IPS-18a (cell line): ENCODE data around the gene VIT.

Experiments used
- H3K27ac ChIP-seq: one replicate; pipeline ENCODE4 v1.5.1; 2013; ENCODE audit warnings: low read length
- H3K27me3 ChIP-seq: one replicate; pipeline ENCODE4 v1.6.1; 2013; ENCODE audit warnings: mild to moderate bottlenecking, low read length; ENCODE audit not compliant: control insufficient read depth, insufficient read depth
- H3K36me3 ChIP-seq: one replicate; pipeline ENCODE4 v1.6.1; 2013; ENCODE audit warnings: low read depth, low read length; ENCODE audit not compliant: control insufficient read depth
- H3K4me1 ChIP-seq: one replicate; pipeline ENCODE4 v1.6.1; 2013; ENCODE audit warnings: low read depth, low read length; ENCODE audit not compliant: control insufficient read depth
- H3K4me3 ChIP-seq: one replicate; pipeline ENCODE4 v1.5.1; 2013; ENCODE audit warnings: low read length
- H3K9ac ChIP-seq: one replicate; pipeline ENCODE4 v1.6.1; 2013; ENCODE audit warnings: mild to moderate bottlenecking, low read length, moderate library complexity
- H3K9me3 ChIP-seq: one replicate; pipeline ENCODE4 v1.6.1; 2013; ENCODE audit warnings: low read depth, low read length; ENCODE audit not compliant: control insufficient read depth

The VIT gene

GRCh38 chr2:36696533-36696932 is at the start of gene VIT:
Gene VIT, plus strand, starts transcription at chr2:36696707. Its CDS starts 19,664 bp downstream, at chr2:36716371.
- Histone ChIP-seq H3K4me1 (no peaks in the 10 kb centered on the region), H3K36me3 (no peaks in the 10 kb centered on the region), H3K27me3 (no peaks in the 10 kb centered on the region), H3K9ac (no peak within 1 kb of the TSS), H3K27ac (no peak within 1 kb of the TSS), H3K9me3 (no peaks in the 10 kb centered on the region), H3K4me3 (no peak within 1 kb of the TSS)

- Histone ChIP-seq H3K27me3 (no peaks in the 10 kb centered on the region), H3K4me3 (no peak overlapping the region), H3K36me3 (no peaks in the 10 kb centered on the region), H3K9me3 (no peaks in the 10 kb centered on the region), H3K27ac (no peak overlapping the region), H3K4me1 (no peaks in the 10 kb centered on the region), H3K9ac (no peak overlapping the region)
These were observed 46.3 kb upstream of the VIT start for GRCh38 chr2:36650031-36650829.

GRCh38 chr2:36653155-36653554 is 43.4 kb upstream of the VIT start:
- no peaks in the 10 kb centered on the region for H3K9me3 ChIP-seq
- H3K9ac ChIP-seq: no peak overlapping the region
- H3K27ac ChIP-seq: no peak overlapping the region
- H3K27me3 ChIP-seq: no peaks in the 10 kb centered on the region
- no peak overlapping the region for H3K4me3 ChIP-seq
- no peaks in the 10 kb centered on the region for H3K36me3 ChIP-seq
- H3K4me1 ChIP-seq: no peaks in the 10 kb centered on the region

- no peak overlapping the region for H3K27ac ChIP-seq
These were observed 42.4 kb upstream of the VIT start for GRCh38 chr2:36653967-36654694.

GRCh38 chr2:36655453-36655852 is 41.1 kb upstream of the VIT start:
- no peaks in the 10 kb centered on the region for H3K9me3 ChIP-seq
- no peak overlapping the region for H3K4me3 ChIP-seq
- H3K9ac ChIP-seq: no peak overlapping the region
- H3K27me3 ChIP-seq: no peaks in the 10 kb centered on the region
- H3K4me1 ChIP-seq: no peaks in the 10 kb centered on the region
- no peak overlapping the region for H3K27ac ChIP-seq
- H3K36me3 ChIP-seq: no peaks in the 10 kb centered on the region

More at GRCh38 chr2:36653967-36654694, 42.4 kb upstream of the VIT start:
- H3K36me3 ChIP-seq: no peaks in the 10 kb centered on the region
- H3K9ac ChIP-seq: no peak overlapping the region
- H3K4me1 ChIP-seq: no peaks in the 10 kb centered on the region
- no peaks in the 10 kb centered on the region for H3K27me3 ChIP-seq
- H3K4me3 ChIP-seq: no peak overlapping the region
- no peaks in the 10 kb centered on the region for H3K9me3 ChIP-seq

- Histone ChIP-seq H3K27me3 (no peaks in the 10 kb centered on the region), H3K36me3 (no peaks in the 10 kb centered on the region), H3K9me3 (no peaks in the 10 kb centered on the region), H3K9ac (no peak overlapping the region), H3K27ac (no peak overlapping the region), H3K4me3 (no peak overlapping the region), H3K4me1 (no peaks in the 10 kb centered on the region)
These were observed 38.8 kb upstream of the VIT start for GRCh38 chr2:36657703-36658102.

- H3K9ac ChIP-seq: no peak overlapping the region
- H3K9me3 ChIP-seq: no peaks in the 10 kb centered on the region
- no peak overlapping the region for H3K27ac ChIP-seq
- H3K4me1 ChIP-seq: no peaks in the 10 kb centered on the region
- H3K36me3 ChIP-seq: no peaks in the 10 kb centered on the region
- no peak overlapping the region for H3K4me3 ChIP-seq
- H3K27me3 ChIP-seq: no peaks in the 10 kb centered on the region
These were observed 38.2 kb upstream of the VIT start for GRCh38 chr2:36658277-36658748.

- no peak overlapping the region for H3K4me3 ChIP-seq
- no peak overlapping the region for H3K27ac ChIP-seq
- H3K4me1 ChIP-seq: no peaks in the 10 kb centered on the region
- H3K9me3 ChIP-seq: no peaks in the 10 kb centered on the region
- H3K27me3 ChIP-seq: no peaks in the 10 kb centered on the region
- no peak overlapping the region for H3K9ac ChIP-seq
- no peaks in the 10 kb centered on the region for H3K36me3 ChIP-seq
These were observed 37.3 kb upstream of the VIT start for GRCh38 chr2:36659218-36659617.

GRCh38 chr2:36659872-36660312 is 36.6 kb upstream of the VIT start:
- H3K4me1 ChIP-seq: no peaks in the 10 kb centered on the region
- H3K4me3 ChIP-seq: no peak overlapping the region
- H3K27me3 ChIP-seq: no peaks in the 10 kb centered on the region
- H3K9ac ChIP-seq: no peak overlapping the region
- no peaks in the 10 kb centered on the region for H3K9me3 ChIP-seq
- H3K36me3 ChIP-seq: no peaks in the 10 kb centered on the region
- H3K27ac ChIP-seq: no peak overlapping the region

GRCh38 chr2:36662638-36663037 is 33.9 kb upstream of the VIT start:
- Histone ChIP-seq H3K36me3 (no peaks in the 10 kb centered on the region), H3K27ac (no peak overlapping the region)

GRCh38 chr2:36663295-36663694 is 33.2 kb upstream of the VIT start:
- peaks cover 2% of the 10 kb centered on the region for H3K4me1 ChIP-seq
- H3K9ac ChIP-seq: no peak overlapping the region
- no peaks in the 10 kb centered on the region for H3K9me3 ChIP-seq
- H3K27ac ChIP-seq: no peak overlapping the region
- H3K4me3 ChIP-seq: no peak overlapping the region
- H3K36me3 ChIP-seq: no peaks in the 10 kb centered on the region
- H3K27me3 ChIP-seq: no peaks in the 10 kb centered on the region

More at GRCh38 chr2:36662638-36663037, 33.9 kb upstream of the VIT start:
- Histone ChIP-seq H3K4me3 (no peak overlapping the region), H3K4me1 (no peaks in the 10 kb centered on the region), H3K9ac (no peak overlapping the region), H3K9me3 (no peaks in the 10 kb centered on the region), H3K27me3 (no peaks in the 10 kb centered on the region)
